ENCODE data around the gene KLRC1. TPM values are rescaled to one million over a fixed set of nuclear protein-coding genes. Genes with fewer than 3 reads are reported as not detected.
"Not testable (repeated sequence)": the region's sequence is repeated elsewhere in the genome, so short reads cannot be mapped to it uniquely, and the experiment has no call there.

KLRC1 gene
- total and polyA plus RNA-seq, 8 donors: 0.50 to 11.3 (median 1.7) TPM; not detected in 1

DNA sequence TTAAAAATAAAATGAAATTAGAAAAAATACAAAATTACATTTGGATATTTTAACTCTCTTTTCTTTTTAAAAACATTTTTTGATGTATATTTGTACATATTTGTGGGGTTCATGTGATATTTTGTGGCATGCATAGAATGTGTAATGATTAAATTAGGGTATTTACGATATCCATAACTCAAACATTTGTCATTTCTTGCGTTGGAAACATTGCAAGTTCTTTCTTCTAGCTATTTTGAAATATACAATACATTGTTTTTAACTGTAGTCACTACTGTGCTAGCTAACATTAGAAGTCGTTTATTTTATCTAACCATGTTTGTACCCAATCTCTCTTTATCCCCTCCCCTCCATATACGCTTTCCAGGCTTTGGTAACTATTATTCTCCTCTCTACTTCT lies 38.6 kb upstream of the KLRC1 start:
- Histone ChIP-seq H3K4me1 (no peaks in the 10 kb centered on the region), H3K36me3 (no peaks in the 10 kb centered on the region), H3K27ac (no peak overlapping the region), H3K27me3 (no peaks in the 10 kb centered on the region), H3K4me3 (no peak overlapping the region), H3K9me3 (no peaks in the 10 kb centered on the region)
- no peak for TF ChIP-seq EP300 (IDR thresholded peaks at IDR 0.05)
- TF ChIP-seq POLR2AphosphoS5 (IDR thresholded peaks at IDR 0.05): no peak
- TF ChIP-seq, protein P1, sequence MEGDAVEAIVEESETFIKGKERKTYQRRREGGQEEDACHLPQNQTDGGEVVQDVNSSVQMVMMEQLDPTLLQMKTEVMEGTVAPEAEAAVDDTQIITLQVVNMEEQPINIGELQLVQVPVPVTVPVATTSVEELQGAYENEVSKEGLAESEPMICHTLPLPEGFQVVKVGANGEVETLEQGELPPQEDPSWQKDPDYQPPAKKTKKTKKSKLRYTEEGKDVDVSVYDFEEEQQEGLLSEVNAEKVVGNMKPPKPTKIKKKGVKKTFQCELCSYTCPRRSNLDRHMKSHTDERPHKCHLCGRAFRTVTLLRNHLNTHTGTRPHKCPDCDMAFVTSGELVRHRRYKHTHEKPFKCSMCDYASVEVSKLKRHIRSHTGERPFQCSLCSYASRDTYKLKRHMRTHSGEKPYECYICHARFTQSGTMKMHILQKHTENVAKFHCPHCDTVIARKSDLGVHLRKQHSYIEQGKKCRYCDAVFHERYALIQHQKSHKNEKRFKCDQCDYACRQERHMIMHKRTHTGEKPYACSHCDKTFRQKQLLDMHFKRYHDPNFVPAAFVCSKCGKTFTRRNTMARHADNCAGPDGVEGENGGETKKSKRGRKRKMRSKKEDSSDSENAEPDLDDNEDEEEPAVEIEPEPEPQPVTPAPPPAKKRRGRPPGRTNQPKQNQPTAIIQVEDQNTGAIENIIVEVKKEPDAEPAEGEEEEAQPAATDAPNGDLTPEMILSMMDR (IDR thresholded peaks at IDR 0.05): no peak
- TF ChIP-seq POLR2A (IDR thresholded peaks at IDR 0.05): no peak
- whole genome bisulfite sequencing, 5 donors: 70 to 78% (median 74%) methylated on average over 4 of the region's 4 CpGs
- no peak for DNase-seq
- intact Hi-C loops (cut with DNase I; ENCODE audit: low total_unique reads): no loop called here

DNA sequence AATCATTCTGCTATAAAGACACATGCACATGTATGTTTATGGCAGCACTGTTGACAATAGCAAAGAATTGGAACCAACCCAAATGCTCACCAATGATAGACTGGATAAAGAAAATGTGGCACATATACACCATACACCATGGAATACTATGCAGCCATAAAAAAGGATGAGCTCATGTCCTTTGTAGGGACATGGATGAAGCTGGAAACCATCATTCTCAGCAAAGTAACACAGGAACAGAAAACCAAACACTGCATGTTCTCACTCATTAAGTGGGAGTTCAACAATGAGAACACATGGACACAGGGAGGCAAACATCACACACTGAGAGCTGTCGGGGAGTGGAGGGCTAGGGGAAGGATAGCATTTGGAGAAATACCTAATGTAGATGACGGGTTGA lies 34.2 kb upstream of the KLRC1 start:
- H3K27me3 ChIP-seq; H3K9me3 ChIP-seq; H3K4me1 ChIP-seq; H3K4me3 ChIP-seq; H3K27ac ChIP-seq; intact Hi-C loops (cut with DNase I; ENCODE audit: low total_unique reads); H3K36me3 ChIP-seq; DNase-seq: not testable (repeated sequence)
- 68 to 98% (median 88%) methylated on average over 2 of the region's 2 CpGs for WGBS, 5 donors

DNA sequence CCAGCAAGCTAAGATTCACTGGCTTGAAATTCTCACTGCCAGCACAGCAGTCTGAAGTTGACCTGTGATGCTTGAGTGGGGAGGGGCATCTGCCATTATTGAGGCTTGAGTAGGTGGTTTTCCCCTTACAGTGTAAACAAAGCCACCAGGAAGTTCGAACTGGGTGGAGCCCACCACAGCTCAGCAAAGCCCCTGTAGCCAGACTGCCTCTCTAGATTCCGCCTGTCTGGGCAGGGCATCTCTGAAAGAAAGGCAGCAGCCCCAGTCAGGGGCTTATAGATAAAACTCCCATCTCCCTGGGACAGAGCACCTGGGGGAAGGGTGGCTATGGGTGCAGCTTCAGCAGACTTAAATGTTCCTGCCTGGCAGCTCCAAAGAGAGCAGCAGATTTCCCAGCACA lies 28.7 kb upstream of the KLRC1 start:
- H3K4me3 ChIP-seq; H3K4me1 ChIP-seq; H3K27ac ChIP-seq; DNase-seq; H3K36me3 ChIP-seq; intact Hi-C loops (cut with DNase I; ENCODE audit: low total_unique reads); H3K9me3 ChIP-seq; H3K27me3 ChIP-seq: not testable (repeated sequence)
- WGBS, 5 donors: 25 to 37% (median 30%) methylated on average over 2 of the region's 2 CpGs

DNA sequence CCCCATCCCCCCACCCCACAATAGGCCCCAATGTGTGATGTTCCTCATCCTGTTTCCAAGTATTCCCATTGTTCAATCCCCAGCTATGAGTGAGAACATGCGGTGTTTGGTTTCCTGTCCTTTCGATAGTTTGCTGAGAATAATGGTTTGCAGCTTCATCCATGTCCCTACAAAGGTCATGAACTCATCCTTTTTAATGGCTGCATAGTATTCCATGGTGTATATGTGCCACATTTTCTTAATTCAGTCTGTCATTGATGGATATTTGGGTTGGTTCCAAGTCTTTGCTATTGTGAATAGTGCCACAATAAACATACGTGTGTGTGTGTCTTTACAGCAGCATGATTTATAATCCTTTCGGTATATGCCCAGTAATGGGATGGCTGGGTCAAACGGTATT lies 19.6 kb upstream of the KLRC1 start:
- H3K9me3 ChIP-seq; H3K27ac ChIP-seq; H3K36me3 ChIP-seq; H3K27me3 ChIP-seq; H3K4me3 ChIP-seq; intact Hi-C loops (cut with DNase I; ENCODE audit: low total_unique reads); H3K4me1 ChIP-seq; DNase-seq: not testable (repeated sequence)
- 89 to 96% (median 92%) methylated on average over 5 of the region's 5 CpGs for WGBS, 5 donors

DNA sequence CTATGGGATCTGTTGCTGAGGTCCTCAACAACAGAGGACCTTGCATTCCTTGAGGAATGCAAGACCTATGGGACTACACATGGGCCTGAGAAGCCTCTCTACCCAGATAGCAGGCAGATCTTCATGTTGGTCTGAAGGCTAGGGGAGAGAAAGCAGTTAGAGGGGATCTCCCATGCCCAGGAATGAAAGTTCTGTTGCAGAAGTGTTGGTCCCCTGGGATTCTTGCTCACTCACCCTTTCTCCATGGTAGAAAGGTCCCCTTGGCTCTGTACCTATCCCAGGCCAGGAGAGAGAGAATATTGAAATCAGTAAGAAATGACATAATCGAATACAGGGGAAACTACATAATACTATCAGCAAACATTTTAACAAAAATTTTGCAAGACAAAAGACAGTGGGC lies 16.5 kb upstream of the KLRC1 start:
- 81 to 91% (median 86%) methylated on average over 1 of the region's 1 CpG for WGBS, 5 donors
- no peak overlapping the region for H3K4me3 ChIP-seq
- intact Hi-C loops (cut with DNase I; ENCODE audit: low total_unique reads): no loop called here
- H3K9me3 ChIP-seq: peaks cover 0 to 4% (median 2%) of the 10 kb centered on the region in 4 donors
- DNase-seq: no peak
- H3K36me3 ChIP-seq: no peaks in the 10 kb centered on the region
- H3K27ac ChIP-seq: no peak overlapping the region
- H3K27me3 ChIP-seq: no peaks in the 10 kb centered on the region
- no peak for TF ChIP-seq POLR2AphosphoS5 (IDR thresholded peaks at IDR 0.05)
- TF ChIP-seq, protein P1 (IDR thresholded peaks at IDR 0.05): no peak
- no peak for TF ChIP-seq POLR2A (IDR thresholded peaks at IDR 0.05)
- no peak for TF ChIP-seq EP300 (IDR thresholded peaks at IDR 0.05)
- no peaks in the 10 kb centered on the region for H3K4me1 ChIP-seq

DNA sequence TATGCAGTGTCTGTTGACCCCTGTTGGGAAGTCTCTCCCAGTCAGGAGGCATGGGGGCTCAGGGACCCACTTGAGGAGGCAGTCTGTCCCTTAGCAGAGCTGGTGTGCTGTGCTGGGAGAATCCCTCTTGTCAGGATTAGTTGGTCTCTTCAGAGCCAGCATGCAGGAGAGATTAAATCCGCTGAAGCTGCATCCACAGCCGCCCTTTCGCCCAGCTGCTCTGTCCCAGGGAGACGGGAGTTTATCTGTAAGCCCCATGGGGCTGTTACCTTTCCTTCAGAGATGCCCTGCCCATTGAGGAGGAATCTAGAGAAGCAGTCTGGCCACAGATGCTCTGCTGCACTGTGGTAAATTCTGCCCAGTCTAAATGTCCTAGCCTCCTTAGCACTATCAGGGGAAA lies 13.1 kb upstream of the KLRC1 start:
- intact Hi-C loops (cut with DNase I; ENCODE audit: low total_unique reads): no loop called here
- H3K9me3 ChIP-seq: no peaks in the 10 kb centered on the region
- DNase-seq: no peak
- no peak overlapping the region for H3K4me3 ChIP-seq
- 70 to 91% (median 88%) methylated on average over 4 of the region's 4 CpGs; no CpG with 5 or more reads in 1 of the 5 donors for WGBS, 5 donors
- TF ChIP-seq, protein P1 (IDR thresholded peaks at IDR 0.05): no peak
- TF ChIP-seq POLR2A (IDR thresholded peaks at IDR 0.05) (no peak), POLR2AphosphoS5 (IDR thresholded peaks at IDR 0.05) (no peak), EP300 (IDR thresholded peaks at IDR 0.05) (no peak)
- no peaks in the 10 kb centered on the region for H3K27me3 ChIP-seq
- H3K36me3 ChIP-seq: no peaks in the 10 kb centered on the region
- H3K4me1 ChIP-seq: no peaks in the 10 kb centered on the region
- no peak overlapping the region for H3K27ac ChIP-seq

All from stomach (tissue), 9 donors.